ENCODE results near the gene NOL4L.
"Not testable (repeated sequence)": the region's sequence is repeated elsewhere in the genome, so short reads cannot be mapped to it uniquely, and the experiment has no call there.

The NOL4L gene

DNA sequence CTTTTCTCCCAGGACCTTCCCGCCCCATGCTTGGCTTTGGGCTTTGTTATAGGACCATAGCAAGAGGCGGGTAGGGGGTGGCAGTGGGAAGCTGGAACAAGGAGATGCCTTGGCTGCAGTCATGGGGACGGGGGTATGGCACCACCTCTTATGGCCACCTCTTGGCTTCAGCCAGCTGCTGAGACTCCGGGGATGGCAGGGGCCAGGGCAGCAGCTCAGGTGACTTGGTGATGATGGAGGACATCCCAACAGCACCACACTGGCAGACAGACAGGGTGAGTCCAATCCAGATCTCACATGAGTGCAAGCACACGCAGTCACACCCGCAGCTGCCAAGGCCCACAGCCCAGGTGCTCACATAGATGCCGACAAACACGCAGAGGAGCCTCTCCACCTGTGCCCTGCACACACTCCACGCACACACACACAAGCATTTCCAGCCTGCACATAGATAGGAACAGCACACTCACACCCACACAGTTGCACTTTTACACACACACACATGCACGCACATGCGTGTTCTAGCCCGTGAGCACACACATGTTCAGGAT lies 6.2 kb downstream of the NOL4L start:
- no peaks in the 10 kb centered on the region for H3K36me3 Mint-ChIP-seq (ENCODE audit: low read depth)
- H3K9me3 Mint-ChIP-seq = no peaks in the 10 kb centered on the region
- H3K27me3 Mint-ChIP-seq = no peaks in the 10 kb centered on the region
- H3K27ac Mint-ChIP-seq = peak overlapping the region; percentile 6
- peaks cover 43% of the 10 kb centered on the region for H3K4me1 Mint-ChIP-seq (ENCODE audit: low read depth)
- H3K4me3 Mint-ChIP-seq = no peak overlapping the region
- DNase-seq = no peak

DNA sequence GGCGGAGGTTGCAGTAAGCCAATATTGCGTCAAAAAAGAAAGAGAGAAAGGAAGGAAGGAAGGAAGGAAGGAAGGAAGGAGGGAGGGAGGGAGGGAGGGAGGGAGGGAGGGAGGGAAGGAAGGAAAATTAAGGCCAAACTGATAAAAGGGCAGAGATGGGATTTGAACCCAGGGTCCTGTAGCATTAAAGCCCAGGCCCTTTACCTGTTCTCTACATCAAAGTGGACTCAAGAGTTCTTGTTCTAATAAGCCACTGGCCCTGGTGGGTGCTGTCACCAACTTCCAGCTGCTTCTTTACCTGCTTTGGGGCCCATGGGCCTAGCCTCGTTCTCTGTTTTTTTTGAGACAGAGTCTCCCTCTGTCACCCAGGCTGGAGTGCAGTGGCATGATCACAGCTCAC lies 7.1 kb downstream of the NOL4L start:
- not testable (repeated sequence) for H3K9me3 Mint-ChIP-seq; H3K36me3 Mint-ChIP-seq (ENCODE audit: low read depth); H3K27me3 Mint-ChIP-seq; H3K4me3 Mint-ChIP-seq; DNase-seq
- Mint-ChIP-seq H3K27ac (peak overlapping the region; percentile 37), H3K4me1 (ENCODE audit: low read depth) (peaks cover 45% of the 10 kb centered on the region)

DNA sequence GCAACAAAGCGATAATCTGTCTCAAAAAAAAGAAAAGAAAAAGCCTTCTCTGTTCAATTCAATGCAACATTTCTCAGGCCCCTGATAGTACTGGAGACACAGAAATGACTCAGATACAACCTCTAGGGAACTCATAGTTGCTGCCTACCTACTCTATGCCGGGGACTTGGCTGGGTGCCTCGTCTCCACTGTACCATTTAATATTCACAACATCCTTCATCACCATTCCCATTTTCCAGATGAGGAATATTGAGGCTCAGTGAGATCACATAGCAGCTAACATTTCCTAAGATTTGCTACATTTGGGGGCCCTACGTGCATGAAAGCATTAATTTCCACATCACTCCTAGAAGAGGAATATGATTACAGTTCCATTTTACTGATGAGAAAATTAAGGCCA lies 7.5 kb downstream of the NOL4L start:
- no peaks in the 10 kb centered on the region for H3K27me3 Mint-ChIP-seq
- peaks cover 46% of the 10 kb centered on the region for H3K4me1 Mint-ChIP-seq (ENCODE audit: low read depth)
- H3K36me3 Mint-ChIP-seq (ENCODE audit: low read depth) = no peaks in the 10 kb centered on the region
- H3K9me3 Mint-ChIP-seq = no peaks in the 10 kb centered on the region
- DNase-seq = no peak
- H3K4me3 Mint-ChIP-seq = no peak overlapping the region
- H3K27ac Mint-ChIP-seq = peak overlapping the region; percentile 37

DNA sequence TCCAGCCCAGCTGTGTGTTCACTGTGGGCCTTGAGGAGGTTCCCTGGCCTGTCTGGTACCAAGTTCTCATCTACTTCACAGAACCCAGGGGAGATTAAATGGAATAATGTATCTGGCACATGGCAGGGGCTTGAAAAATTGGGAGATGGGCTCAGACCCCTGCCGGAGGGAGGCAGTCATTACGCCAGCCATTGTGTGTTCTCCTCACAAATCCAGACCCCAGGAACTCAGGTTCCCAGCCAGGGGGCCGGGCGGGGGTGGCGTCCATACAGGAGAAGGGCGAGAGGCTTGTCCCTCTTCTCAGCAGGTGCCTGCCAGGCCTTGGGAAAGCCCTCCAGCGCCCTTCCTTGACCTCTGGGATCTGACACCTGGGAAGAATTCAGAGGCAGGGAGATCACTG lies 8.1 kb downstream of the NOL4L start:
- H3K4me3 Mint-ChIP-seq = no peak overlapping the region
- H3K27ac Mint-ChIP-seq = peak overlapping the region; percentile 39
- no peak for DNase-seq
- peaks cover 48% of the 10 kb centered on the region for H3K4me1 Mint-ChIP-seq (ENCODE audit: low read depth)
- no peaks in the 10 kb centered on the region for H3K9me3 Mint-ChIP-seq
- H3K36me3 Mint-ChIP-seq (ENCODE audit: low read depth) = no peaks in the 10 kb centered on the region
- no peaks in the 10 kb centered on the region for H3K27me3 Mint-ChIP-seq

DNA sequence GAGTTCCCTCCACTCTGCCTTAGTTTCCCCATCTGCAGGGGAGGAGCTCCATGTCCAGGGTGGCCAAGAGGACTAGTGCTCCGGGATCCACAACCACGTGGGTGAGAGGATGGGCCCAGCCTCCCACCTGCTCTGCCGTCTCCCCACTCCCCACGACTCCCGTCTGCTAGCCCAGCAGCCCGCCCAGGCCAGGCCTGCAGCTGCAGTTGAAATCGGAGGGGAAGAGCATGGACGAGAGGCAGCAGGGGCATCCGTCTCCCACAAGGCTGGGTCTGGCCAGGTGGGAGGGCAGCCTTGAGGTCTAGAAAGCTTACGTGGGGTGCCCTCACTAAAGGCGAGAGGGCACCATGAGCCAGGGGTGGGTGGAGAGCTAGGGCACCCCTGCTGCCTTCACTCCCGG lies 8.6 kb downstream of the NOL4L start:
- Mint-ChIP-seq H3K4me3 (no peak overlapping the region), H3K27ac (no peak overlapping the region), H3K36me3 (ENCODE audit: low read depth) (no peaks in the 10 kb centered on the region), H3K4me1 (ENCODE audit: low read depth) (peaks cover 48% of the 10 kb centered on the region), H3K27me3 (no peaks in the 10 kb centered on the region), H3K9me3 (no peaks in the 10 kb centered on the region)
- no peak for DNase-seq

DNA sequence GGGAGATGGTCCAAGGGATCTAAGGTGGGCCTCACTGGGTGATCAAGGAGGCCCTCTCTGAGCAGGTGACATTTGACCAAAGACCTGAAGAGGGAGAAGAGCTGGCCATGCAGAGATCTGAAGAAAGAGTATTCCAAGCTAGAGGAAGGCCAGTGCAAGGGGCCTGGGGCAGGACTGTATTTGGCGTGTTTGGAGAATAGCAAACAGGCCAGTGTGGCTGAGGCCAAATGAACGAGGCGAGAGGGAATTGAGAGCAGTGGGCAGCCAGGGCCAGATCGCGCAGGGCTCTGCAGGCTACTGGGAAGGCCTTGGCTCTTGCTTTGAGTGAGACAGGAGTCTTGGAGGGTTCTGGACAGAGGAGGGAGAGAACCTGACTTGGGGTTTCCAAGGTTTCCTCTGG lies 9.3 kb downstream of the NOL4L start:
- H3K4me3 Mint-ChIP-seq = no peak overlapping the region
- peaks cover 45% of the 10 kb centered on the region for H3K4me1 Mint-ChIP-seq (ENCODE audit: low read depth)
- H3K36me3 Mint-ChIP-seq (ENCODE audit: low read depth) = no peaks in the 10 kb centered on the region
- no peaks in the 10 kb centered on the region for H3K27me3 Mint-ChIP-seq
- no peak for DNase-seq
- no peaks in the 10 kb centered on the region for H3K9me3 Mint-ChIP-seq
- H3K27ac Mint-ChIP-seq = no peak overlapping the region

DNA sequence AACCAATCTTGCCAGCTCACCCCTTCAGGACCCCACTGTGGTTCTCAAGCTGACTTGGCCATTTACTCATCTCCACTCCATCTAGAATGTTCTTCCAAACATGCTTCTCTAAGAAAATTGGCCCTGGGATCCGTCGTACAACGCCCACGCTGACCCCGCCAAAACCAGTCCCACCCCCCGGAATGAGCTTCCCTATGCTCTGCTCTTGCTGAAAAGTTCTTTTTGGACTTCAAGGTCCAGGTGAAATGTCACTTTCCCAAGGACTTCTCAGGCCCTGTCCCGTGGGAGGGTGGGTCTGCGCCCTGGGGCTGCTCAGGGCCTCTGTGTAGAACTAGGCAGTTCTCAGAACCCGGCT lies 9.9 kb downstream of the NOL4L start:
- no peak for DNase-seq
- no peaks in the 10 kb centered on the region for H3K9me3 Mint-ChIP-seq
- H3K4me1 Mint-ChIP-seq (ENCODE audit: low read depth) = peaks cover 44% of the 10 kb centered on the region
- H3K27ac Mint-ChIP-seq = no peak overlapping the region
- H3K4me3 Mint-ChIP-seq = no peak overlapping the region
- H3K27me3 Mint-ChIP-seq = no peaks in the 10 kb centered on the region
- no peaks in the 10 kb centered on the region for H3K36me3 Mint-ChIP-seq (ENCODE audit: low read depth)

DNA sequence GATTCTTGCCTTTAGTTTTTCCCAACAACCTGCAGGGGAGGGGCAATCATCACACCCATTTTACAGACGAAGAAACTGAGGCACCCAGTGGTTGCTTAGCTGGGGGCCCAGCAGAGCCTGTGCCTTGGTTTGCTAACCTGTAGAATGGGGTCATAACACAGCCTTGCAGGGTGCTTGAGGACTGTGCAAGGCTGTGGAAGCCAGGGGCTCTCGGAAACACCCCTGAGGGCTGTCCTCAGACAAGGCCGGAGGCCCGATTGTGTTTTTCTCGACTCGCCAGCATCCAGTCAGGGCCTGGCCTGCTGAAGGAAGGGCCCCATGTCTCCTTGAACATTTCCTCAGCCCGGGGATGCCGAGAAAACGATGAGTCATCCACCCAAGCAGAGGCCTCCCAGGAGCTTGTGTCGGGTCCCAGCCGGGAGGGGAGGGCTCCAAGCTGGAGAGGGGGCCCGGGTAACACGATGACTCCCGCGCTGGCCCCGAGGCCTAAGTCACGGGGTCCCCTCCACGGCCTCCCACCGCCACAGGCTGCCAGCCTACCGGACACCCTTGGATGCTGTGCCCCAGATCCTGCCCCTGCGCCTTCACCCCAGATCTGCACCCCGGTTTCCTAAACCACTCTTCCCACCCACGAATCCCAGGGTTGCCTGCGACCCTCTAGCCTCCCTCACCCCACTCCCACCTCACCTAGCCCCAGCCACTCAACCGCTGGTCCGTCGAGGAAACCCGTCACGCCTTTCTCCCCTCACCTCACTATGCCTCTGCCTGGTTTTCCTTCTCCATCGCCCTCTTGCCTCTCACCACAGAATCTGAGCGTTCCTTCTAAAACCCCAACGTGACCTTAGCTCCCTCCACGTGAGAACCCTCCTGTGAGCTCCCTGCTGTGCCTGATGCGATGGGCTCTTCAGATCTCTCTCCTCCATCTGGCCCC lies 10.6 kb downstream of the NOL4L start:
- H3K36me3 Mint-ChIP-seq (ENCODE audit: low read depth) = no peaks in the 10 kb centered on the region
- DNase-seq = peak; percentile 73
- H3K4me1 Mint-ChIP-seq (ENCODE audit: low read depth) = peaks cover 44% of the 10 kb centered on the region
- H3K27me3 Mint-ChIP-seq = no peaks in the 10 kb centered on the region
- no peak overlapping the region for H3K27ac Mint-ChIP-seq
- H3K9me3 Mint-ChIP-seq = no peaks in the 10 kb centered on the region
- no peak overlapping the region for H3K4me3 Mint-ChIP-seq

DNA sequence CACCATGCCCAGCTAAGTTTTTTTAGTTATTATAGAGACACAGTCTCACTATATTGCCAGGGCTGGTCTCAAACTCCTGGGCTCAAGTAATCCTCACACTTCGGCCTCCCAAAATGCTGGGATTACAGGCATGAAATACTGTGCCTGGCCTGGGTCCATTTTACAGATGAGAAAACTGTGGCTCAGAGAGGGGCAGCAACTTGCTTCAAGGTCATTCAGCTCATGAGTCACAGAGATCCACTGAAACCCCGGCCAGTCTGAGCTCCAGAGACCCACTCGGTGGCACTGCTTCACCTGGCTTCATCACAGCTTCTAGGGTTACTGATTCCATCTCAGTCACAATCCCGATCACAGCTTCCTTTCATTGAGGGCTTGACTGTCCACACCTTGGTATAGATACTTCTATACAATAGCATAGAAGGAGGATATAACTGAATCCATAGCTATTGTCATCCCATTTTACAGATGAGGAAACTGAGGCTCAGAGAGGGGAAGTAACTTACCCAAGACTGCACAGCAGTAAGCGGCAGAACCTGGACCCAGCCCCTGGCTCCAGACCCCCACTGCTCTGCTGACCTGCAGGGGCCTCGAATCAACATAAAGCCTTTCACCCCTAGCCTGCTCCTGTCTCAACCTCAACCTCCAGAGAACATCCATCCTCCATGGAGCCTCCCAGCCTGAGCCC lies 11.8 kb downstream of the NOL4L start:
- DNase-seq = no peak
- Mint-ChIP-seq H3K9me3 (no peaks in the 10 kb centered on the region), H3K27ac (peak overlapping the region; percentile 28), H3K36me3 (ENCODE audit: low read depth) (no peaks in the 10 kb centered on the region), H3K27me3 (no peaks in the 10 kb centered on the region), H3K4me3 (no peak overlapping the region), H3K4me1 (ENCODE audit: low read depth) (peaks cover 43% of the 10 kb centered on the region)

DNA sequence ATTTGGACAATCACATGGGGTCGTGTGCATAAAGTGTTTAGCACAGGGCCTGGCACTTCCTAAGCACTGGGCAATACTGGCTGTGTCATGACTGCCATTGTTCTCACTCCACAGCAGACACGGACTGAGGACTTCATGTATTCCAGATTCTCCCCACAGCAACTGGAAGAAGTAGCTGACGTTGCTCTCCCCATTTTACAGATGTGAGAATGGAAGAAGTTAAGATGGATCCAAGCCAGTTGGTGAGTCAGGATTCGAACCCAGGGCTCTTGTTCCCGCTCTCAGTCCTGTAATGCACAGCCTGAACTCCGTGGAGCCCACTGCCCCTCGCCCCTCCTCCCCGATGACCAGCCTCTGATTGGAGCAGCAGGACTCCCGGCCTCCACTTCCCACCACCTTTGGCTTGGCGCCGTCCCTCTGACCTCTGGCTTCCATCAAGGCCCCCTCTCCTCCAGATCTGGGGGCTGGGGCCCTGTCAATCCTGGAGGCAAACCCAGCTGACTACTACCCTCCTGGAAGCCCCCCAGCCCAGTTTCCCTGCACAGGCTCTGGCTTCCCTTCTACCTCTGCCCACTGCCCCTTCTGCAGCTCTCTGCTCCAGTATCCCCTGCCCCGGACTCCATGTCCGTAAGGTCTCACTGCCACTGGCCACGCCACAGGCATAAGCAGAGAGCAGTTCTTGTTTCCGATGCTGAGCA lies 12.7 kb downstream of the NOL4L start:
- H3K4me1 Mint-ChIP-seq (ENCODE audit: low read depth) = peaks cover 42% of the 10 kb centered on the region
- no peaks in the 10 kb centered on the region for H3K9me3 Mint-ChIP-seq
- DNase-seq = no peak
- peak overlapping the region; percentile 76 for H3K27ac Mint-ChIP-seq
- H3K36me3 Mint-ChIP-seq (ENCODE audit: low read depth) = no peaks in the 10 kb centered on the region
- no peak overlapping the region for H3K4me3 Mint-ChIP-seq
- H3K27me3 Mint-ChIP-seq = no peaks in the 10 kb centered on the region

DNA sequence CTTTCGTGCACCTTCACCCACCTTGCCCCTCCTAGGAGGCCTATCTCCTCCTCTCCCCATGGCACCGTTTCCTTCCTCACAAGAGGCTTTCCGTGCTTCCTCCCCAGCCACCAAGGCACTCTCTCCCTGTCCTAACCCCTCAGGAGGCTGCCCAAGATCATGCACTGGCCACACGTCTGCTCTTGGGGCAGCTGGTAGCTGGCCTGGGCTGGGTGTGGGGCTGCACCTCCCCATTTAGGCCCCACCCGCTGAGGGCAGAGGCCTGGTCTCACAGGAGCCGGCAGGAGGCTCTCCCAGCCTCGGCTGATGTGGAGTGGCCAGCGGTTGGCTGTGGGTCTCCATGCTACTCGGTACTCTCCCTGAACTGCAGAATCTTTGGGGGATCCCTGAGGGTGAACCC lies 13.6 kb downstream of the NOL4L start:
- Mint-ChIP-seq H3K4me3 (no peak overlapping the region), H3K27ac (peak overlapping the region; percentile 76), H3K4me1 (ENCODE audit: low read depth) (peaks cover 42% of the 10 kb centered on the region), H3K36me3 (ENCODE audit: low read depth) (no peaks in the 10 kb centered on the region), H3K27me3 (no peaks in the 10 kb centered on the region), H3K9me3 (no peaks in the 10 kb centered on the region)
- DNase-seq = no peak

DNA sequence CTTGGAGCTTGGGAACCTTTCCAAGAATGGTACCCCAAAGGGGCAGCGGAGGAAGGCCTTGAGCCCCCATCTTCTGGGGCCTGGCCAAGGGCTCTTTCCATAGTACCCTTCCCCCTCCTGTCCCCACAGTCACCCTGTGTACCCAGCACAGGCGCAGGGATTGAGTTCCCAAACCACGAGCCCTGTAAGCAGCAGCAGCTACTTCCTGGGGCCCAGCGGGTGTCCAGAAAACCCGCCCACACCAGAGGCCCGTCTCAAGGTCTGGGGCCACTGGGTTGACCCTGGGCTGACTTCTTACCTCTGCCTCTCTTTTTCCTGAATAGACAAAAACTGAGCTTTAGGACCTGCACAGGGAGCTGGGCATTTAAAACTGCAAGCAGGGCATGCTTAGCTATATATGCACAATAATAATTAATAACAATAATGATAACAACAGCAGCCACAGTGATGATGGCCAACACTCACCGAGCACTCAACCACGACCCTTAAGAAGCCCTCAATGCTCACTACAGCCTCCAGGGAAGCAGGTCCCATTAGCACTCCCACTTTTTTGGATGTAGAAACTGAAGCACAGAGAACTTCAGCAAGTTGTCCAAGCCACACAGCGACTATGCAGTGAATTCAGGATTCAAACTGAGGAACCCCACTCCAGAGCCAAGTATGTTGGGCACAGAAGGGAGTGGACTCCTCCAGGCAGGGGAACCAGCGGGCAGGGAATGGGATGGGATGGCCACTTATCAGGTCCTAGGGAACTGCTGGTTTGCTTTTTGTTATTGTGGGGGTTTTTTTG lies 14.5 kb downstream of the NOL4L start:
- Mint-ChIP-seq H3K4me3 (no peak overlapping the region), H3K4me1 (ENCODE audit: low read depth) (peaks cover 43% of the 10 kb centered on the region), H3K27ac (peak overlapping the region; percentile 70), H3K27me3 (no peaks in the 10 kb centered on the region), H3K36me3 (ENCODE audit: low read depth) (no peaks in the 10 kb centered on the region), H3K9me3 (no peaks in the 10 kb centered on the region)
- DNase-seq = no peak

DNA sequence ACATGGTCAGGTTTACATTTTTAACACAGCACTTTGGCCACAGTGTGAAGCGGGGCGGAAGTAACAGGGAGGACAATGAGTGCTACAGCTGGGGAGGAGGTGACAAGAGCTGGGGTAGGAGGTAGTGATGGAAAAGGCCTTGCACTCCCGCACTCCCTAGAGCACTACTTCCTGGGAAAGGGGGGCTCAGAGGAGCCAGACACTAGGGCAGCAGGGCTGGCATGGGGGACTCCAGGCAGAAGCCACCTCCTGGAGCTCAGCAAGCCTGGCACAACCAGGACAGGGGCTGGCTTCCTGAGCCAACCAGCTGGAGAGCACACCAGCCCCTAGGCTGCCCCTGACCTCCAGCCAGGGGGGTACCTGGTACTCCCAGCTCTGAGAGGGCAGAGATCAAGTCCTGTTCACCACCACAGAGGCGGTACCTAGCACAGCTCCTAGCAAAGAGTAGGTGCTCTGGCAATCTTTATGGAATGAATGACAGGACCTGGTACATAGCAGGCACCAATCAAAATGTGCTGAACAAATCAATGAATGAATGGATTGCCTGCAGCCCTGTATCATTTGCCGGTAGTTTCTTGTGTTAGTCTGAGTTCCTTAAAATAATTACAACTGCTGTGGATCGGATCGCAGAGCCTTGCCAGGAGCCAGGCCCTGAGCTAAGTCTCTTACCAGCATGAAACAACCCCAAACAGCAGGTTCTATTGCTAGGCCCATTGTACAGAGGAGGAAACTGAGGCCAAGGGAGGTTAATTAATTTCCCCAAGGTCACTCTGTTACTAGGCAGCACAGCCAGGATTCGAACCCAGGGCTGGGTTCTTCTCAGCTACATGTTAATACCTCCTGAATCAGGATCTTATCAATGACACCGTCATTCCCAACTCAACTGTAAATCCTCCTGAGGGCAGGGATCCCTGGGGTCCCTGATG lies 15.5 kb downstream of the NOL4L start:
- Mint-ChIP-seq H3K36me3 (ENCODE audit: low read depth) (no peaks in the 10 kb centered on the region), H3K9me3 (no peaks in the 10 kb centered on the region), H3K4me1 (ENCODE audit: low read depth) (peaks cover 44% of the 10 kb centered on the region), H3K4me3 (no peak overlapping the region), H3K27ac (peak overlapping the region; percentile 70), H3K27me3 (no peaks in the 10 kb centered on the region)
- no peak for DNase-seq

All from activated T-cell treated with anti-CD3 and anti-CD28 coated beads, Interleukin-2, amount 50 U/mL, for 24 hours (primary cell).